Activated CD4-positive, alpha-beta T cell treated with anti-CD3 and anti-CD28 coated beads, Interleukin-2, amount 50 U/mL, for 16 hours (primary cell): ENCODE results near the gene HOXB5.

Experiments
- DNase-seq: peaks from one replicate; pipeline ENCODE4 v3.0.0-alpha.2; 2020

The HOXB5 gene

GRCh38 chr17:48593126-48593829 lies at the start of gene HOXB5:
Gene HOXB5 (minus strand): TSS chr17:48593779. CDS start chr17:48593682, 97 bp downstream.
- no peak for DNase-seq

- no peak for DNase-seq
These were observed 49.5 kb upstream of the HOXB5 start for GRCh38 chr17:48642843-48643696.

GRCh38 chr17:48642059-48642842 lies 48.7 kb upstream of the HOXB5 start:
- no peak for DNase-seq

- DNase-seq = no peak
These were observed 48.0 kb upstream of the HOXB5 start for GRCh38 chr17:48641541-48642058.

- no peak for DNase-seq
These were observed 47.2 kb upstream of the HOXB5 start for GRCh38 chr17:48640858-48641180.

- no peak for DNase-seq
These were observed 46.6 kb upstream of the HOXB5 start for GRCh38 chr17:48639982-48640857.

- no peak for DNase-seq
These were observed 45.6 kb upstream of the HOXB5 start for GRCh38 chr17:48639136-48639535.

GRCh38 chr17:48637323-48638260 lies 44.0 kb upstream of the HOXB5 start:
- DNase-seq = no peak

- peak; percentile 82 for DNase-seq
These were observed 42.8 kb upstream of the HOXB5 start for GRCh38 chr17:48636177-48637018.

GRCh38 chr17:48634493-48635208 lies 41.1 kb upstream of the HOXB5 start:
- no peak for DNase-seq

- no peak for DNase-seq
These were observed 39.7 kb upstream of the HOXB5 start for GRCh38 chr17:48633266-48633677.

GRCh38 chr17:48632579-48633265 lies 39.1 kb upstream of the HOXB5 start:
- DNase-seq = no peak

- peak; percentile 35 for DNase-seq
These were observed 38.4 kb upstream of the HOXB5 start for GRCh38 chr17:48631693-48632578.

- no peak for DNase-seq
These were observed 37.5 kb upstream of the HOXB5 start for GRCh38 chr17:48630925-48631692.

- DNase-seq = no peak
These were observed 36.7 kb upstream of the HOXB5 start for GRCh38 chr17:48630009-48630924.

GRCh38 chr17:48629411-48629759 lies 35.8 kb upstream of the HOXB5 start:
- DNase-seq = no peak
